Measurements from ENCODE around the gene ZFYVE28.

ZFYVE28 gene

GRCh38 chr4:2400841-2401609 is 17.4 kb downstream of the ZFYVE28 start:
- H3K9ac ChIP-seq (ENCODE audit: low read depth, low read length) = no peak overlapping the region
- no peaks in the 10 kb centered on the region for H3K36me3 ChIP-seq (ENCODE audit: insufficient read depth, low read depth, low read length)
- H3K4me3 ChIP-seq (ENCODE audit: low read length) = no peak overlapping the region
- H3K27me3 ChIP-seq (ENCODE audit: insufficient read depth, low read length) = peaks cover 32% of the 10 kb centered on the region
- H3K4me1 ChIP-seq (ENCODE audit: insufficient read depth, low read length) = peaks cover 5% of the 10 kb centered on the region
- H3K27ac ChIP-seq (ENCODE audit: low read length) = no peak overlapping the region
- H3K9me3 ChIP-seq (ENCODE audit: insufficient read depth, low read depth, low read length) = no peaks in the 10 kb centered on the region

GRCh38 chr4:2399631-2400190 is 18.7 kb downstream of the ZFYVE28 start:
- H3K9me3 ChIP-seq (ENCODE audit: insufficient read depth, low read depth, low read length) = no peaks in the 10 kb centered on the region
- H3K36me3 ChIP-seq (ENCODE audit: insufficient read depth, low read depth, low read length) = no peaks in the 10 kb centered on the region
- H3K27me3 ChIP-seq (ENCODE audit: insufficient read depth, low read length) = peaks cover 39% of the 10 kb centered on the region
- H3K4me3 ChIP-seq (ENCODE audit: low read length) = no peak overlapping the region
- no peak overlapping the region for H3K27ac ChIP-seq (ENCODE audit: low read length)
- no peak overlapping the region for H3K9ac ChIP-seq (ENCODE audit: low read depth, low read length)
- peaks cover 5% of the 10 kb centered on the region for H3K4me1 ChIP-seq (ENCODE audit: insufficient read depth, low read length)

GRCh38 chr4:2399216-2399615 is 19.2 kb downstream of the ZFYVE28 start:
- Histone ChIP-seq H3K4me3 (ENCODE audit: low read length) (no peak overlapping the region), H3K4me1 (ENCODE audit: insufficient read depth, low read length) (peaks cover 5% of the 10 kb centered on the region), H3K9me3 (ENCODE audit: insufficient read depth, low read depth, low read length) (no peaks in the 10 kb centered on the region), H3K27ac (ENCODE audit: low read length) (no peak overlapping the region), H3K9ac (ENCODE audit: low read depth, low read length) (no peak overlapping the region), H3K36me3 (ENCODE audit: insufficient read depth, low read depth, low read length) (no peaks in the 10 kb centered on the region), H3K27me3 (ENCODE audit: insufficient read depth, low read length) (peaks cover 42% of the 10 kb centered on the region)

- H3K9ac ChIP-seq (ENCODE audit: low read depth, low read length) = no peak overlapping the region
- H3K27ac ChIP-seq (ENCODE audit: low read length) = no peak overlapping the region
- peaks cover 38% of the 10 kb centered on the region for H3K27me3 ChIP-seq (ENCODE audit: insufficient read depth, low read length)
- H3K9me3 ChIP-seq (ENCODE audit: insufficient read depth, low read depth, low read length) = no peaks in the 10 kb centered on the region
- H3K4me3 ChIP-seq (ENCODE audit: low read length) = no peak overlapping the region
- no peaks in the 10 kb centered on the region for H3K36me3 ChIP-seq (ENCODE audit: insufficient read depth, low read depth, low read length)
- peaks cover 16% of the 10 kb centered on the region for H3K4me1 ChIP-seq (ENCODE audit: insufficient read depth, low read length)
These were observed 20.7 kb downstream of the ZFYVE28 start for GRCh38 chr4:2397596-2398379.

- H3K36me3 ChIP-seq (ENCODE audit: insufficient read depth, low read depth, low read length) = no peaks in the 10 kb centered on the region
- H3K27ac ChIP-seq (ENCODE audit: low read length) = no peak overlapping the region
- peaks cover 13% of the 10 kb centered on the region; the same call in 1 of the 2 replicates for H3K4me1 ChIP-seq (ENCODE audit: insufficient read depth, low read length)
- peaks cover 31% of the 10 kb centered on the region for H3K27me3 ChIP-seq (ENCODE audit: insufficient read depth, low read length)
- H3K9ac ChIP-seq (ENCODE audit: low read depth, low read length) = no peak overlapping the region
- H3K4me3 ChIP-seq (ENCODE audit: low read length) = no peak overlapping the region
- no peaks in the 10 kb centered on the region for H3K9me3 ChIP-seq (ENCODE audit: insufficient read depth, low read depth, low read length)
These were observed 21.6 kb downstream of the ZFYVE28 start for GRCh38 chr4:2396781-2397368.

GRCh38 chr4:2395584-2395983 is 22.9 kb downstream of the ZFYVE28 start:
- H3K4me1 ChIP-seq (ENCODE audit: insufficient read depth, low read length) = peaks cover 17% of the 10 kb centered on the region; the same call in 1 of the 2 replicates

GRCh38 chr4:2395038-2395437 is 23.4 kb downstream of the ZFYVE28 start:
- no peak overlapping the region for H3K27ac ChIP-seq (ENCODE audit: low read length)
- H3K4me1 ChIP-seq (ENCODE audit: insufficient read depth, low read length) = peaks cover 21% of the 10 kb centered on the region; the same call in 1 of the 2 replicates
- H3K27me3 ChIP-seq (ENCODE audit: insufficient read depth, low read length) = peaks cover 29% of the 10 kb centered on the region
- H3K4me3 ChIP-seq (ENCODE audit: low read length) = no peak overlapping the region
- H3K9ac ChIP-seq (ENCODE audit: low read depth, low read length) = no peak overlapping the region
- no peaks in the 10 kb centered on the region for H3K36me3 ChIP-seq (ENCODE audit: insufficient read depth, low read depth, low read length)
- H3K9me3 ChIP-seq (ENCODE audit: insufficient read depth, low read depth, low read length) = no peaks in the 10 kb centered on the region

More at GRCh38 chr4:2395584-2395983, 22.9 kb downstream of the ZFYVE28 start:
- peaks cover 24% of the 10 kb centered on the region for H3K27me3 ChIP-seq (ENCODE audit: insufficient read depth, low read length)
- H3K27ac ChIP-seq (ENCODE audit: low read length) = no peak overlapping the region
- H3K36me3 ChIP-seq (ENCODE audit: insufficient read depth, low read depth, low read length) = no peaks in the 10 kb centered on the region
- H3K9ac ChIP-seq (ENCODE audit: low read depth, low read length) = no peak overlapping the region
- no peaks in the 10 kb centered on the region for H3K9me3 ChIP-seq (ENCODE audit: insufficient read depth, low read depth, low read length)
- no peak overlapping the region for H3K4me3 ChIP-seq (ENCODE audit: low read length)

- H3K27me3 ChIP-seq (ENCODE audit: insufficient read depth, low read length) = peaks cover 34% of the 10 kb centered on the region
- H3K4me3 ChIP-seq (ENCODE audit: low read length) = no peak overlapping the region
- no peak overlapping the region for H3K27ac ChIP-seq (ENCODE audit: low read length)
- no peak overlapping the region for H3K9ac ChIP-seq (ENCODE audit: low read depth, low read length)
- H3K4me1 ChIP-seq (ENCODE audit: insufficient read depth, low read length) = peaks cover 26% of the 10 kb centered on the region; the same call in 1 of the 2 replicates
- H3K36me3 ChIP-seq (ENCODE audit: insufficient read depth, low read depth, low read length) = no peaks in the 10 kb centered on the region
- no peaks in the 10 kb centered on the region for H3K9me3 ChIP-seq (ENCODE audit: insufficient read depth, low read depth, low read length)
These were observed 23.9 kb downstream of the ZFYVE28 start for GRCh38 chr4:2394528-2394927.

- peak overlapping the region; percentile 60; the same call in 1 of the 2 replicates for H3K4me3 ChIP-seq (ENCODE audit: low read length)
- peak overlapping the region; percentile 33; the same call in 1 of the 2 replicates for H3K9ac ChIP-seq (ENCODE audit: low read depth, low read length)
- H3K27ac ChIP-seq (ENCODE audit: low read length) = no peak overlapping the region
- peaks cover 38% of the 10 kb centered on the region for H3K27me3 ChIP-seq (ENCODE audit: insufficient read depth, low read length)
- peaks cover 26% of the 10 kb centered on the region; the same call in 1 of the 2 replicates for H3K4me1 ChIP-seq (ENCODE audit: insufficient read depth, low read length)
- no peaks in the 10 kb centered on the region for H3K9me3 ChIP-seq (ENCODE audit: insufficient read depth, low read depth, low read length)
- H3K36me3 ChIP-seq (ENCODE audit: insufficient read depth, low read depth, low read length) = no peaks in the 10 kb centered on the region
These were observed 24.8 kb downstream of the ZFYVE28 start for GRCh38 chr4:2393353-2394270.

GRCh38 chr4:2390784-2391421 is 27.5 kb downstream of the ZFYVE28 start:
- Histone ChIP-seq H3K27ac (ENCODE audit: low read length) (no peak overlapping the region), H3K4me3 (ENCODE audit: low read length) (peak overlapping the region; percentile 13; the same call in 1 of the 2 replicates), H3K27me3 (ENCODE audit: insufficient read depth, low read length) (peaks cover 38% of the 10 kb centered on the region), H3K4me1 (ENCODE audit: insufficient read depth, low read length) (peaks cover 26% of the 10 kb centered on the region; the same call in 1 of the 2 replicates), H3K9ac (ENCODE audit: low read depth, low read length) (no peak overlapping the region), H3K36me3 (ENCODE audit: insufficient read depth, low read depth, low read length) (no peaks in the 10 kb centered on the region), H3K9me3 (ENCODE audit: insufficient read depth, low read depth, low read length) (no peaks in the 10 kb centered on the region)
